Measurements from ENCODE around the gene EIF6. TPM values are rescaled to one million over a fixed set of nuclear protein-coding genes. Genes with fewer than 3 reads are reported as not detected.

EIF6 gene
- total RNA-seq, 1 donor from 2014 or later = 72.6 TPM

DNA sequence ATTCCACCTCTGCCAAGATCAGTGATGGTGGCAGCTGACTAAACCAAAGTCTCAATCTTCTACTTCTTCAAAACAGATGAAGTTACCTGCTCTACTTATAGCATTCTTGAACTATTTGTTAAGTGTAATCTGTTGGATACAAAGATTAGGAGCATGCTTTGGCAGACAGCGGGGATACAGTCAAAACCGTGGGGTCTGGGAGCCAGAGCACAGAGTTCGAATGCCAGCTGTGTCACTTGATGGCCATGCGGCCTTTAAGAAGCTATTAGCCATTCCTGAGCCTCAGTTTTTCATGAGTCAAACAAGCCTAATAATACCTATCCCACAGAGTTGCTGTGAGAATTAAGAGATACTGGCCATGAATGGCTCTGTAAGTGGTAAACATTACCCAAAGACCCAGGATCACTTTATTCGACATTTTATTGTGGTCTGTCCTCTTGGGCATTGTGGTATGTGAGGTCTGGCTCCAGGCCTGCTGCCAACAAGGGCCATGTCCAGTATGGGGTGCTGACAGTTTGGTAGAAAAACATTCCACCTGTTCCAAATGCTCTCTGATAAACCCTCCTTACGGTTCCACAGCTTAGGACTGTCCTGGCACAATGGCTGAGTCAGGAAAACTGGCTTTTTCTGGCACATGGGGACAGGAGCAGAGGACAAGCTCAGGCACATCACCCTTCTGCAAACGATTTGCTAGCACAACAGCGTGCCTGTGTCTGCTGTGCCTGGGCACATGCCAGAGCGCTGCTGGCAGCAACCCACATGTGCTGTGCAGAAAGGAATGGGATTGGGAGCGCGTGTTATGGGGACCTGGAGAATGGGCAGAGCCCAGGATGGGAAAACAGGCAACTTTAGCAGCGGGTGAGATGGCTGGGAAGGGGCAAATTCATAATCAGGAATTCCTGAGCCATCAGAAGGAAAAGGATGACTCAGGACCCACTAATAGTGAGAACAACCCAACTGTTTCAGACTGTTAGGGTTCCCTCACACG lies 23.4 kb upstream of the EIF6 start:
- Histone ChIP-seq H3K36me3 (peaks cover 30% of the 10 kb centered on the region), H3K27me3 (ENCODE audit: low read depth) (no peaks in the 10 kb centered on the region), H3K27ac (no peak overlapping the region), H3K4me1 (peaks cover 6% of the 10 kb centered on the region), H3K9me3 (no peaks in the 10 kb centered on the region), H3K4me3 (no peak overlapping the region)
- ATAC-seq = no peak
- intact Hi-C loops (cut with DNase I) = no loop called here
- no peak for TF ChIP-seq CTCF (IDR thresholded peaks at IDR 0.05)
- no peak for DNase-seq

- H3K27me3 ChIP-seq (ENCODE audit: low read depth) = no peaks in the 10 kb centered on the region
- ATAC-seq (peak; percentile 73 to 74), DNase-seq (no peak)
- H3K27ac ChIP-seq = no peak overlapping the region
- H3K36me3 ChIP-seq = peaks cover 22% of the 10 kb centered on the region
- no peak overlapping the region for H3K4me3 ChIP-seq
- peaks cover 6% of the 10 kb centered on the region for H3K4me1 ChIP-seq
- H3K9me3 ChIP-seq = no peaks in the 10 kb centered on the region
- TF ChIP-seq CTCF (IDR thresholded peaks at IDR 0.05) = peak; percentile 63
- intact Hi-C loops (cut with DNase I) = no loop called here
These were observed 22.5 kb upstream of the EIF6 start for GRCh38 chr20:35306931-35307517.

DNA sequence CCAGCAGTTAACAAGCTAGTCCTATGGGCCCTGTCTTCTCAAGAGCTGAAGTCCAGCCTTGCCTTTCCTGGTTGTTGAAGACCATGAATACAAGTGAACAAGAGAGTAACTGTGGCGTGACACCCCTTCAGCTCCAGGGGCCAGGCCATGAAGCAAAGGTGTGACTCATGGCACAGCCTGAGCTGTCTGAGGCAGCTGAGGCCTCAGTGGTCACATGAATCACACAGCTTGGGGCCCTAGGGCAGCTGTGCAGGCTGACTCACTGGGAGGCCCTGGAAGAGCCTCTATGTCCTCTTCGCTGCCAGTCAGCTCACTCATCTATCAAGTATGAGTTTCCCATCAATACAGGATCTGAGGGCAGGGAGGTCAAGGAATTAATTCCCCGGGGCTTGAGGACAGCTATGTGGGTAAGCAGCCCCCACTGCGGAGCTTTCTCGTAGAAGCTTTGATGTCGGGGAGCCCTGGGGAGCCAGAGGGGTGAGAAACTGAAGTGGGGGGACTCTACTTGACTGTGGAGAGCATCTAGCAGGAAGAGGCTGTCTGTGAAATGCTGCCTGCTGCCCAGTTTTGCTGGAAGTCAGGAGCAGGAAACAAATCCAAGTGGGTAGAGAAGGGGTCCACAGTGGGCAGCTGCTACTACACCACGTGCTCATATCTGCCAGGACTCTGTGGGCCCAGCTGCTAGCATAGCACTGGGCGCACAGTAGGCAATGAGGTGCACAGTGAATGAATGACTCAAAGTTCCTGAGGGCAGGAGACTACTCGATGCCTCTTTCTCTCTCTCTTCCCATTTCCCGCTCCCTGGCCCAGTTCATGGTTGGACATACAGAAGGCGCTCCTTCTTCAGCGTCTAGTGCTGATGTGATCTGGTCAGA lies 21.3 kb upstream of the EIF6 start:
- DNase-seq (no peak), ATAC-seq (peak in 1 of 2 donors; percentile 43)
- Histone ChIP-seq H3K36me3 (peaks cover 22% of the 10 kb centered on the region), H3K27me3 (ENCODE audit: low read depth) (no peaks in the 10 kb centered on the region), H3K4me3 (no peak overlapping the region), H3K4me1 (peaks cover 6% of the 10 kb centered on the region), H3K9me3 (no peaks in the 10 kb centered on the region), H3K27ac (no peak overlapping the region)
- no peak for TF ChIP-seq CTCF (IDR thresholded peaks at IDR 0.05)
- intact Hi-C loops (cut with DNase I) = no loop called here

DNA sequence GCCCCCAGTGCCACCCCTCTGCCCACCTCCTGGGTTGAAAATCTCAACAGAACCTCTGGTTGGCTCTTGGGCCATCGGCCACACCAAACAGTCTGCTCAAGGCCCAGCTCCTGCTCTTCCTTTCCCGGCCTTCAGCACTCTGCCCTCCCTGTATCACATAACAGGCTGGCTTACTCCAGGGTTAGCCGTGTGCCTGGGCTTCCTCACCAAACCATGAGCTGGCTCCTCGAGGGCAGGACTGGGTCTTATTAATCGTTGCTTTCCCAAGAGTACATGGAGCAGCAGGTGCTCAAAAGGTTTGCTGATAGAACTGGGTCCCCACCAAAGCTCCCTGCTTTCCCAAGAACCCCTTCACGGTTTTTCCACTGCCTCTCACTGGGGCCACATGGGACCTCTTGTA lies 20.4 kb upstream of the EIF6 start:
- Histone ChIP-seq H3K36me3 (peaks cover 22% of the 10 kb centered on the region), H3K4me3 (no peak overlapping the region), H3K27me3 (ENCODE audit: low read depth) (no peaks in the 10 kb centered on the region), H3K27ac (no peak overlapping the region), H3K4me1 (peaks cover 6% of the 10 kb centered on the region), H3K9me3 (no peaks in the 10 kb centered on the region)
- intact Hi-C loops (cut with DNase I) = no loop called here
- no peak for DNase-seq
- no peak for ATAC-seq
- no peak for TF ChIP-seq CTCF (IDR thresholded peaks at IDR 0.05)

Measured in lower lobe of right lung (tissue), 2 donors.